SK-N-MC (cell line): ENCODE measurements around the gene NUBPL.

Experiments used
- EZH2 ChIP-seq: fragments of 200-600 bp; sonication (generic); IDR thresholded peaks from one replicate; pipeline ENCODE4 v1.6.1; 2017; ENCODE audit warnings: antibody characterized with exemption
- POLR2AphosphoS5 ChIP-seq: IDR thresholded peaks from 2 replicates; pipeline ENCODE4 v1.6.1; 2012; ENCODE audit warnings: mild to moderate bottlenecking, low read depth, low read length, borderline replicate concordance

GRCh38 chr14:31660728-31661127 is 99.5 kb downstream of the NUBPL start:
- no peak for TF ChIP-seq EZH2
- no peak for TF ChIP-seq POLR2AphosphoS5
